HG03439 (cell line): ENCODE results near the gene POLN.

Experiments used
- ATAC-seq: cut with Tn5 transposase; IDR thresholded peaks from one replicate; pipeline ENCODE4 v1.9.1; 2021; ENCODE audit warnings: mild to moderate bottlenecking, moderate library complexity; ENCODE audit not compliant: unreplicated experiment

POLN gene

DNA sequence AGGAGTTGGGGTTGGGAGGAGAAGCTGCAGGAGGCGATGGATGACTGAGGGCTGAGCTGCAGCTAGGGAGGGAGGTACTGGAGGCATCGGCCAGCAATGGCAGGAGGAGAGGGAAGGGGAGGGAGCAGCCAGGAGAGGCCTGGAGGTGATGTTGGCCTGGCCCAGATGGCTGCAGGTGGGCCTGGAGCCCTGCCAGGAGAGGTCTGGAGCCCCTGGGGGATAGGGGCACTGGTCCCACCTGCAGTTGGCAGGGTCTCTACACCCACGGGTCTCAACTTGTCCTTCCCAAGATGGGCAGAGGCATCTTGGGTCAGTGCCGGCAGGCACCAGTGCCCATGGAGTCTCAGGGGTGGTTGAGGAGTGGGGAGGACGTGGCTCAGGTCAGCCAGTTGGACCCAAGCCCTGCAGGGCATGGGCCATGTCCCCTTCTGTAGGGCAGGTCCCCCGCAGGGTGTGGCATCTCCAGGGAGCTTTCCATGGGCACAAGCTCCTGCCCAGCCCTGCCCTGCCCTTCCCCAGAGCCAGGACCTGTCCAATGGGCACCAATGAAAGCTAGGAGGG is 22.6 kb upstream of the POLN start:
- ATAC-seq = no peak

DNA sequence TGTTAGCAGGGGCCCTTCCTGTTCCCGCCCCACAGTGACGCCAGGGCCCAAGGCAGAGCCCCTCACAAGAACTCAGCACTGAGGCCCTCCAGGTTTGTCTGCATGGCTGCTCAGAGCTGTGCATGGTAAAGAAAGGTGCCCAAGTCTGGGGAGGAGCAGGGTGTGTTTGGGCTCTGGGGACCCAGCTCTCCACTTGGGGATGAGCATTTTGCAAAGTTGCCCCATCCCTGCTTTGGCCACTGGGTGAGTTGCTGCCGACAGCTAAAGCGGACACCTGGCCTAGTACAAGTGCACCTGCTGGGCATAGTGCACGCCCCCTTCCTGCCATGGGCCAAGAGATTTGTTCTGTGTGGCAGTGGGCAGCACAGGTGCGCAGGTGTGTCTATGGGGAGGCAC is 22.0 kb upstream of the POLN start:
- no peak for ATAC-seq

- no peak for ATAC-seq
Measured at GRCh38 chr4:2262944-2263250, 21.0 kb upstream of the POLN start.

DNA sequence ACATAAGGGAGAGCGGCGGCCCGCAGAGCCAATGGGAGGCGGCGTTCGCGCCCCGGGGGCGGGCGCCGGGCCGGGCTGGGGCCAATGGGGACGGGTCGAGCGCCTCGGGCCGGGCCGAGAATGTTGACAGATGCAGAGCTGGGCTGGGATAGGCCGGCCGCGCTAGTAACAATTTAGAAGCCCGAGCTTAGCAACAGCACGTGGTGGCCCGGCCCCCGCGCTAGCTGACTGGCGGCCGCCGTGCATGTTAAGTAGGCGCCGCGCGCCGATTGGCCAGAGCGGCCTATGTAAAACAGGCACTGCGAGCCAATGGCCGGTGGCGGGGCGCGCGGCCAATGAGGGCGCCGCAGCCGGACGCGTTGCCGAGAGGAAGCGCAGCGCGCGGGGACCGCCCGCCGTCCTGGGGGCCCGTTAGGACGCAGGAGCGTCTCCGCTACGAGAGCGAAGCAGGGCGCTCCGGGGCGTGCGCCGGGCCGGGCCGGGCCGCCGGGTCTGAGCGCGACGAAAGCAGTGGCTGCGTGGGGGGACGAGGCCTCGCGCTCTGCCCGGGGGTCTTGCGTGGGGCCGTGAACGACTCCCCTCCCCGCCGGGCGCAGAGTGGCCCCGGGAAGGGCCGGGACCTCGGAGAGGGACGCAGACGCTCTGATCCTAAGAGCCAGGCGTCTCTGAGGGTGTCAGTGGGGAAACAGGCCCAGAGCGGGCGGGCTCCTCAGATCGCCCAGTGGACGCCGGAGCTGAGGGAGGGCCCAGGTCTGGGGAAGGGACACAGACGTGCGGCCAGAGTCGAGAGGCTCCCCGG is 20.4 kb upstream of the POLN start:
- ATAC-seq = peak; percentile 80

GRCh38 chr4:2261853-2262144 is 19.9 kb upstream of the POLN start, which contains the start of gene MXD4:
TSS of gene MXD4 (minus strand) at chr4:2262109. CDS start at chr4:2261980, 129 bp downstream.
- ATAC-seq = peak; percentile 9

DNA sequence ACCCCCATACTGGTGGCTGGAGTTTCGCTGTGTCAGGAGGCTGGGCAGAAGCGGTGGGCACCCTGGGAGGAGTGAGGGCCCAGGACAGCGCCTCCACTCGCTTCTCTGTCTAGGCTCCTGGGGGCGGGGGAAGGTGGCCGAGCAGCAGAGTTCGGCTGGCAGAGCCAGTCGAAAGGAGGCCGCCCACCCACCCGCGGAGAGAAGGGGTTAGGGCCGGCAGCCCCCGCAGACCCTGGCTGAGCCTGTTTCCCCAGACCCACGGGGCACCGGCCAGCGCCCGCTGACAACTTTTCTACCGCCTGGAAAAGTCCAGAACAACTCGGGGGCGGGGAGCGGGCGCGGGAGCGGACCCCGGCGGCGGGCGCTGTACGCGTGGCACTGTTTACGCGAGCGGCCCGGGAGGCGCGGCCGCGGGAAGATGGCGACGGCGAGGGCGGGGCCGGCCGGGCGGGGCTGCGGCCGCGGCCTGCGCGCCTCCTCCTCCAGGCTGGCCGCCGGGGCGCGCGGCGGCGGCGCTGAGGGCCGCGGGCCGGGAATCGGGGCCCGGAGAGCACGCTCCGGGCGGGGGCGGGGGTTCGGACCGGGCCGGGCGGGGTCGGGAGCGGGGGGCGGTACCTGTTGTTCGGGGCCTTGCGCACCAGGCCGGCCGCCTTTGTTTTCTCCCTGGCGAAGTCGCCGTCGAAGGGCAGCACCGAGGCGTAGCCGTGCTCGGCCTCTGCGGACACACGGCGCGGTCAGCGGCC is 19.4 kb upstream of the POLN start:
- ATAC-seq = peak; percentile 19

DNA sequence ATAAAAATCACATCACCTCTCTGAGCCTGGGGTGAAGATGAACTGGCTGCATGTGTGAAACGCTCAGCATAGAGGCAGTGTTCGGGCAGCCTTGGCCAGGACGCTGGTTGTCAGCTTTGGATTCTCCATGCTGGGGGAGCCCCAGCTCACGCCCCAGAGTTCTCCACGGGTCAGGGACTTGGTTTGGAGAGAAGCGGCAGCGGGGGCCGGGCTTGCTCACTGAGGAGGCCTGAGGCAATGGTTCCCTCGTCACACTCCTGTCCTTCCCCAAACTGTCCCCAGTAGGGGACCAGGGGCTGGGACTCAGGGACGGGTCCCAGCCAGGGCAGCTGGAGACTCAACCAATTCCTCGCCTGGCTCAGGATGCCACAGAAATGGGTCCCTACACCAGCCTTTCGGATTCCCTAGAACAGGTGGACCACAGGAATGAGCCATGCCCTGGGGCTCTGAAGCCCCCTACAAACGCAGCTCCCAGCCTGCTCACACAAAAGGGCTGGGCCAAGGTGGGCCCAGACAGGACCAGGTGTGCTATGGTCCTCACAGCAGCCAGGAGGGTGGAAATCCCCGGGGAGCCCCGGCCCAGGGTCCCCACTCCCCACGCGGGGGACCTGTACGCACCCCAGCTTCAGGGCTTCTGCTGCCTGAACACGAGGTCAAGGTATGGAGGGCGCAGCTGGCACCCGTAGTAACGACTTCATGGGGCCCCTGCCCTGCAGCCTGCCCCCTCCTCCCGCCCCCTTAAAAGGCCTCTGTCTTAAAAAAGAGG is 18.6 kb upstream of the POLN start:
- no peak for ATAC-seq

DNA sequence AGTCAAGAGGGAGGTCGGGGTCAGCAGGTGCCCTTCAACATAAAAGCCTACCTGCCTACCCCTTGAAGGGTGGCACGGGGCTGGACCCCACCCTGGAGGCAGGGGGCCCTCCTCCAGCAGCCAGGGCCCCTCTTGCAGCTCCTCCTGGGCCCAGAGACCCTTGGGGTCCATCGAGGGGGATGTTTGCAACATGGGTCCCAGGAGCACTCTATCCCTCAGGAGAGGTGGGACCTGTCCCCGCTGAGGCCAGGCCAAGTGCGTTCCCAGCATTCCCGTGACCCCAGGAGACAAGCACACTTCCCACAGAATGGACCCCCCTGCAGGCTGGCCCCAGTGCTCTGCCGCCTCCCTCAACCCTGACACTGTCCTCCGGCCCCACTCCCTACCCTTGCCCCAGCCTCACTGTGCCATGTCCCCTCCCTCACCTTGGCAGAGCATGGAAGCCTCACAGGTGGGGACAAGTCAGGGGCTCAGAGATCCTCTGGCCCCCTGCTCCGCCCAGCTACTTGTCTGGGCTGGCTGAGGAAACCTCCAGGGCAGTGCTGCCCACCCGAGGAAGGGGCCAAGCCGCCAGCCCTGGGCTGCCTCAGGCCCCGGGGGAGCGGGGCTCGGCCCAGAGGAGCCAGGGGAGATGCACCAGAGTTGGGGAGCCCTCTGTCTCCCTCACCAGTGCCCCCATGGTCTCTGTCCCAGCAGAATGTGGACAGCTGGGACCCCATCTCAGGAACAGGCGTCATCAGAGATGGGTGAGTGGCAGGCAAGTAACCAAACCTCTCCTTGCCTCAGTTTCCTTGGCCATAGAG is 17.8 kb upstream of the POLN start:
- no peak for ATAC-seq

DNA sequence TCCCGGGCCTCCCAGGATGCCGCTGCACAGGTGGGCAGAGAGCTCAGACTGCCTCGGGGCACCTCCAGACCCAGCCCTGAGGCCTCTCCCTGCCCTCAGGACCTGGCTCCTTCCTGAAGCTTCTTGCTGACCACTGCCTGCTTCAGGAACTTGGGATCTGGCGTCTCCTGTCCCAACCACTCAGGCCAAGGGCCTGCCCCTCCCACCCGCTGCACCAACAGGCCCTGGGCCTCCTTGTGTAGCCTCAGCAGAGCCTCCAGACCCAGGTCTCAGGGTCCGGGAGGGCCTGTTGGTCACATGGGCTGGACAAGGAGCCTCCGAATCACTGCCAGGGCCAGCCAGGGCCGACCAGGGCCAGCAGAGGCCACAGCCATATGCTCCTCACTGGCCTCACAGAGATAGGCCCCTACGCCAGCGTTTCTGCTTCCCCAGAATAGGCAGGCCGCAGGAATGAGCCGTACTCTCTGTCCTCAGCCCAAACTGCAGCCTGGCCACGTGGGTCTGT is 17.2 kb upstream of the POLN start:
- ATAC-seq = no peak

DNA sequence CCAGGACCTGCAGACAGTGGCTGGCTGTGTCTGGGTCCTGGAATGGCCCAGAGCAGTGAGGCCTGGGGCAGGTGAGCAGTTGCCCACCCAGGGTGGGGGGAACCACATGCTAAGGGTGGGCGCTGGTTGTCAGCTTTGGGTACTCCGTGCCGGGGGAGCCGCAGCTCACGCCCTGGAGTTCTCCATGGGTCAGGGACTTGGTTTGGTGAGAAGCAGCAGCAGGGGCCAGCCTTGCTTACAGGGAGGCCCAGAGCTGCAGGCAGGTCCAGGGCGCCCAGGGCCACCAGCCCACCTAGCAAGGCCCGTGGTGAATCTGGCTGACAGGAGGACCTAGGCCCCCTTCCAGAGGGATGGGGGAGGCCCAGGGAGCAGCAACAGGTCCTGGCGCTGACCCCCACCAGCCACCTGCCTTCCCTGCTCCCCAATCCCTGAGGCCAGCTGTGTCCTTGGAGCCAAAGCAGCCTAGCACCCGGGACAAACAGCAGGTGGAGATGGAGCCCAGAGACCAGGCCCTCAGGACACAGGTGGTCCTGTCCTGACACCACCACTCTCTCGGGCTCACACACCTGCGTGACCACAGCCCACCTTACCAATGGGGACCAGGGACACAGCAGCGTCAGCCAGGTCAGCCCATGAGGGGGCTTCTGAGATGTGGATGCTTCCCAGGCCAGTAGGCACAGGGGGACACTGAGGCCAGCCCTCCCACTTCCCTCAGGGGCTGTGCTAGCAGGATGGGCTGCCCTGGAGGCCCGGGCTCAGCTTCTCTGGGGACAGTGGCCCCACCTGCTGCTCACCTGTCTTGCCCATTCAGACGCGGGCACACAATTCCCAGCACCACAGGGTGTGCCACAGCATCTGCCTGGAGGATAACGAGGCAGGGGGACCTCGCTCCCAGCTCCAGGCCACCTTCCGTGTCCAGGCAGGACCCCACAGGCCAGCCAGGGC is 16.4 kb upstream of the POLN start:
- no peak for ATAC-seq

GRCh38 chr4:2257361-2258081 is 15.6 kb upstream of the POLN start:
- ATAC-seq = no peak

GRCh38 chr4:2256781-2257191 is 14.9 kb upstream of the POLN start:
- ATAC-seq = no peak

DNA sequence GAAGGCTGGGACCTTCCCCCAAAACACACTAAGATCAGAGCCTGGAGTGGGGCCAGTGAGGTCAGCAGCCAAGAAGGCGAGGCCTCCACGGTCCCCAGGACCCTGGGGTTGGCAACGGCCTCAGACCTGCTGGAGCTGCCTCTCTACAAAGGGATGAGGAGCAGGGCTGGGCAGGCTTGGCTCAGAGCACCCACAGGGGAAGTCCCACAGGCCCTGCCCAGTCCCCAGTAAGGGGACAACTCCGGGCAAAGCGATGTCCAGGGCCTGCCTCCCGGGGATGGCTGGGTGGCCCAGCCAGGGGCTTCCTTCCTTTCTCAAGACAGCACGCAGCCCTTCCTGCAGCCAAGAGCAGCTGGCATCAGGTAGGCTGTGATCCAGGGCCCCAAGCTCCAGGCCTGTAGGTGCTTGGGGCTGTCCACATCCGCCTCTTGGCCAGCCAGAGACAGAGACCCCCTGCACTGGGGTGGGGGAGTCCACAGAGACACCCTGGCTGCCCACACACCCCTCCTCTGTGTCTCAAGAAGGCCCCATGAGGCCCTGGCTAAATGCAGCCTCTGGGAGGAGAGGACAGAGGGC is 14.3 kb upstream of the POLN start:
- no peak for ATAC-seq

- ATAC-seq = no peak
Measured at GRCh38 chr4:2255501-2256155, 13.7 kb upstream of the POLN start.

GRCh38 chr4:2254665-2255500 is 13.0 kb upstream of the POLN start:
- ATAC-seq = no peak

DNA sequence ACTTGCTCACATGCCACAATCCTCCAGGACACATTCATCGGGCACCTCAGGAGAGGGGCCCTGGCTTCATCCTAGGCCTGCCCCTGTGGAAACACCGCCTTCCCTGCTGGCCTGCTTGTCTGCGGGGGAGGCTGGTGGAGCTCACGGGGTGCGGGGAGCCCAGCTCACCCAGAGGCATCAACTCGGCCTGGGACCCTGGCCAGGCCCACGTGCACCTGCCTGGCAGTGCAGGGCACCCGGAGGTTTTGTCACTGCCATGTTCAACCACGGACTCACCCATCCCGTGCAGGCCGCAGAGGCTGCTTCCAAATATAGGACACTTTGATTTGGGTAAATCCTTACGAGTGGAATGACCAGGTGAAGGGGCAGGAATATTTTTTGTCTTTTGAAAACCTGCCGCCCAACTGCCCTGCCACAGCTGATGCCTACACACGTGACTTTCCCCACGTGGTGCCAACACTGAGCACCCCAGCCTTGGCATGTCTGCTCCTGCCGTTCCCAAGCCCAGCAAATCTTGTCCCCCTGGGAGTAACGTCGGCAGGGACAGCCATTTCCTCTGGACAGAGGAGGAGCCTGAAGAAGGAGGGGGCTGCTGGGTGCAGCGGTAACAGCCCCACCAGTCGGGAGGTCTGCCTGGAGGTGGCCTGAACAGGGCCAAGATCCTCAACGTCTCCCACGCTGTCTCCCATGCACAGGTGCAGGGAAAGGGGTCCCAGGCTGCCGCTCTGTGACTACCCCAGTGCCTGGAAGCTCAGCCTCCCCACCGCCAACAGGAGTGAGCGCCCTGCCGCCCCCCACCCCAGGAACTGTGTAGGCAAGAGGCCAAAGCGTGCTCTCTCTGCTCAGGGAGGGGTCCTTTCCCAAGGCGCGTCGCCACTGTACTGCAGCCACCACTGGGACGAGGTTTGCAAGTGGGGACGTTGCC is 11.5 kb upstream of the POLN start:
- no peak for ATAC-seq
